SJSA1 (cell line): ENCODE data around the gene ANKRD9. TPM values are rescaled to one million over a fixed set of nuclear protein-coding genes. Genes with fewer than 3 reads are reported as not detected.
A peak's percentile ranks its signal among the peaks of the same experiment; 100 is the strongest.

Experiments
- DNase-seq, 2 experiments: peaks; one replicate each; pipeline ENCODE4 v3.0.0-alpha.2; 2015 to 2020; ENCODE audit warnings: low spot score in 2 of 2, low read depth in 1 of 2
- H3K27ac ChIP-seq: fragments of 250-450 bp; sonication (Bioruptor Pico); 2 replicates; pipeline ENCODE4 v1.5.1; 2020; ENCODE audit warnings: mild to moderate bottlenecking, moderate library complexity
- H3K27me3 ChIP-seq: fragments of 250-450 bp; sonication (Bioruptor Pico); replicated peaks from 2 replicates; pipeline ENCODE4 v1.5.1; 2020; ENCODE audit warnings: mild to moderate bottlenecking, moderate library complexity
- H3K36me3 ChIP-seq: fragments of 250-450 bp; sonication (Bioruptor Pico); 2 replicates; pipeline ENCODE4 v1.5.1; 2020; ENCODE audit warnings: mild to moderate bottlenecking
- H3K4me1 ChIP-seq: fragments of 250-450 bp; sonication (Bioruptor Pico); replicated peaks from 2 replicates; pipeline ENCODE4 v1.6.1; 2021; ENCODE audit warnings: mild to moderate bottlenecking
- H3K4me3 ChIP-seq: fragments of 250-450 bp; sonication (Bioruptor Pico); 2 replicates; pipeline ENCODE4 v1.5.1; 2020; ENCODE audit warnings: mild to moderate bottlenecking
- H3K9me3 ChIP-seq: fragments of 250-450 bp; sonication (Bioruptor Pico); replicated peaks from 2 replicates; pipeline ENCODE4 v1.5.1; 2020; ENCODE audit warnings: mild to moderate bottlenecking
- total RNA-seq: library from RNA; depleted of rRNA; stranded (reverse); fragments of >200 nt; shearing (Covaris generic); gene quantifications from 2 replicates; pipeline ENCODE4 v1.2.3, GENCODE V29; 2014

Gene ANKRD9
- total RNA-seq, 1 experiment from 2014 or later = 28.7 TPM

DNA sequence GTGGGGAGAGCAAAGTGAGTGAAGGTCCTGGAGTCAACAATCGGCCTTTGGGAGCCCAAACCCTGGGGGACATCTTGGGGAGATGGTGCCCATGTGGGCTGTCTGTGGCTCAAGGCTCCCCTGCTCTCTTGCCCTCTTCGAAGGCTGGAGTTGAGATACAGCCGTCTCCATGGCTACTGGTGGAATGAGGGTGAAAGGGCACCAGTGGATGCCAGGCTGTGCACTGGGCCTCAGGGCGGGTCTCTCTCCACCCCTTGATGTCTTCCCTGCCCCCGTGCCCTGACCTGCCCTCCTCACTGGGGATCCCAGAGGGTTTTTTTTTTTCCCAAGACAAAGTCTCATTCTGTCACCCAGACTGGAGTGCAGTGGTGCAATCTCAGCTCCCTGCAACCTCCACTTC lies 2.0 kb upstream of the ANKRD9 start:
- no peak overlapping the region for H3K4me3 ChIP-seq
- H3K27ac ChIP-seq = no peak overlapping the region
- H3K9me3 ChIP-seq = peaks cover 4% of the 10 kb centered on the region; the same call in 1 of the 2 replicates
- H3K36me3 ChIP-seq = peaks cover 10% of the 10 kb centered on the region
- no peak for DNase-seq
- H3K4me1 ChIP-seq = peaks cover 18% of the 10 kb centered on the region
- no peaks in the 10 kb centered on the region for H3K27me3 ChIP-seq

DNA sequence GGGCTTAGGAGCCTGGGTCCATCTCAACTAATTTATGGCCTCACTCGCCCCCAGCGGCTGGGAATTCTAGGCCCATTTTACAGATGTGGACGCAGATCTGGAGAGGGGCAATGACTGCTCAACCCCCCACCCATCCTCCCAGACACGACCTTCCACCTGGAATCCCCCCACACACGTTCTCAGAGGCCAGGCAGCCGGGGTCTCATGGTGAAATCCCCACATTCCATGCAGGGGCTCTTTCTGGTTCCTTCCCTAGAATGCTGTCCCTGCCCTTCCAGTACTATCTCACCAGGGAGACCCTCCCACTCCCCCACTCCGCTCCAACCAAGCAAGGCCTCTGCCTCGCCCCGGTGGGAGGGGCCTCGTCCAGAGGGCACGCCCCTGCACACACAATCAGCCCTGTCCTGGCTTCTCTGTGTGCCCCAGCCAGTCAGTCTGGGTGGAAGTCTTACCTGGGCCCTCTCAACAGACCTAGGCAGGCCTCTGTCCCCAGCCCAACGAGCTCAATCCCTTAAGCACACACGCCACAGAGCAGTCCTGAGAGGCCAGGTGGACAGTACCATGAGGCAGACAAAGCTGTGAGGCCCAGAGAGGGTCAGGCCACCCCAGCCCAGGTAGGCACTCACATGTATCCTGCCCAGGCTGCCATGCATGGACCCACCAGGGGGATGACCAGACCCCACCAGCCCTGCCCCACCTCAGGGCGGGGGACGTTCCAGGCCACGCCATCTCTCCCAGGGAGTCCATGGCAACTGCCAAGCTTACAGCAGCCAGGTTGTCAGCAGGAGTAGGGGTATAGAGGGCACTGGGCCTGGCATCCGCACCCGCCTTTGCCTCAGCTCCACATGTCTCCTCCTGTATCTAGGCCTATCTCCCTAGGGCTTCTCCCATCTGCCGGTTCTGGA lies 1.3 kb upstream of the ANKRD9 start:
- H3K9me3 ChIP-seq = peaks cover 3% of the 10 kb centered on the region; the same call in 1 of the 2 replicates
- no peaks in the 10 kb centered on the region for H3K27me3 ChIP-seq
- DNase-seq = no peak
- peaks cover 15% of the 10 kb centered on the region for H3K36me3 ChIP-seq
- H3K4me1 ChIP-seq = peaks cover 15% of the 10 kb centered on the region
- no peak overlapping the region for H3K27ac ChIP-seq
- H3K4me3 ChIP-seq = peak overlapping the region; percentile 47

- Histone ChIP-seq H3K4me3 (peak overlapping the region; percentile 77), H3K9me3 (peaks cover 3% of the 10 kb centered on the region; the same call in 1 of the 2 replicates), H3K4me1 (peaks cover 15% of the 10 kb centered on the region), H3K36me3 (peaks cover 15% of the 10 kb centered on the region), H3K27ac (peak overlapping the region; percentile 48), H3K27me3 (no peaks in the 10 kb centered on the region)
- peak in 1 of 2 experiments; percentile 43 for DNase-seq
These were observed 516 bp downstream of the ANKRD9 start for GRCh38 chr14:102508774-102509745.

DNA sequence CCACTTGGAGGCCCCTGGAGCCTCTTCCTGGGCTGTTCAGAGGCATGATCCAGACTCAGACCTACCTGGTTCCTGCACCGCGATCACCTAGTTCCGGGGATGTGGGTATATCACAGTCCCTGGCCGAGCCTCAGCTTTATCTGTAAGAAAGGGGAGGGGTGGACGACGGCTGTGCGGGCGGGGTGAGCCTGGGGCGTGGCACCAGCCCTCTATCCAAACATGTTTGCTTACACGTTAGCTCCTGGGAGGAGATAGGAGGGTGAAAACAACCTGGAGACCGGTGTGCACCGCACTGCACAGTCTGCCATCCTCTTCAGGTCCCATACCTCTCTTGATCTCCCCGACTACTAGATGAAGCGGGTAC lies 1.2 kb downstream of the ANKRD9 start:
- no peak for DNase-seq
- Histone ChIP-seq H3K9me3 (peaks cover 3% of the 10 kb centered on the region; the same call in 1 of the 2 replicates), H3K27me3 (no peaks in the 10 kb centered on the region), H3K4me1 (peaks cover 15% of the 10 kb centered on the region), H3K36me3 (peaks cover 15% of the 10 kb centered on the region), H3K4me3 (peak overlapping the region; percentile 77), H3K27ac (no peak overlapping the region; the same call in 1 of the 2 replicates)

DNA sequence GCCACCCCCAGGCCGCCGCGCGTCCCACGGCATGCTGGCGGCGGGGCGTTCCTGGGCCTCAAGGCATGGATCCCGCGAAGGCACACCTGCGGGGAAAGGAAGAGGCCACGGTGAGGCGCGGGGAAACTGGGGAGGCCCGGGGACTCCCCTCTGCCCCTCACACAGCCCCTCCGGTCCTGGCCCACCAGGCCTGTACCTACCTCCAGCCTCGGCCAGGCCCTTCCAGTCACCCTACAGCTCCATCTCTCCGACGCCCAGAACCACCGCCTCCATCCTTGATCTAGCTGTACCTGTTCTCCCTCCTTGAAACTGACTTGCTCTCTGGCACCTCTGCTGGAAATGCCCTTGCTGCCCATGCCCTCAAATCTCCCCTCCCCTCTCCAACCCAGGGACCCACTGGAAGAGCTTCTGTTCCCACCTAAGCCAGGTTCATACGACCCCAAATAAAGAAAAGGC lies 1.7 kb downstream of the ANKRD9 start:
- H3K9me3 ChIP-seq = peaks cover 3% of the 10 kb centered on the region; the same call in 1 of the 2 replicates
- H3K27ac ChIP-seq = no peak overlapping the region
- H3K4me1 ChIP-seq = peaks cover 15% of the 10 kb centered on the region
- peaks cover 15% of the 10 kb centered on the region for H3K36me3 ChIP-seq
- DNase-seq = no peak
- H3K4me3 ChIP-seq = no peak overlapping the region
- no peaks in the 10 kb centered on the region for H3K27me3 ChIP-seq

GRCh38 chr14:102507081-102507856 lies 2.3 kb downstream of the ANKRD9 start:
- H3K4me3 ChIP-seq = no peak overlapping the region
- no peak overlapping the region for H3K27ac ChIP-seq
- no peaks in the 10 kb centered on the region for H3K27me3 ChIP-seq
- peaks cover 3% of the 10 kb centered on the region; the same call in 1 of the 2 replicates for H3K9me3 ChIP-seq
- H3K36me3 ChIP-seq = peaks cover 15% of the 10 kb centered on the region
- no peak for DNase-seq
- peaks cover 15% of the 10 kb centered on the region for H3K4me1 ChIP-seq

DNA sequence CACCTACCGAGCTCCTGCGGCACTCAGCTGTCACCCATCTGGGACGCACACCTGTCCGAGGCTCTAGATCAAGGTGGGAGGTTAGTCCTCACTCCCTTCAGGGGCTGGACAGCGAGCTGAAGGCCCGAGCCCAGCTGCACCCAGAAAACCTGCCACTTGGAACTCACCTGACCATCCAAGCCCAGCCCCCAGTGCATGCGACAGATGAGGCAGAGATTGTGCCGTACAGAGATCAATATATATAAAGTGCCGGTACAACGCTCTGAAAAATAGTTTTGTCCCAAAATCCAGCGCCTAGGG lies 3.0 kb downstream of the ANKRD9 start:
- Histone ChIP-seq H3K4me3 (no peak overlapping the region), H3K27ac (no peak overlapping the region), H3K9me3 (peaks cover 3% of the 10 kb centered on the region; the same call in 1 of the 2 replicates), H3K27me3 (no peaks in the 10 kb centered on the region), H3K4me1 (peaks cover 15% of the 10 kb centered on the region), H3K36me3 (peaks cover 15% of the 10 kb centered on the region)
- no peak for DNase-seq

DNA sequence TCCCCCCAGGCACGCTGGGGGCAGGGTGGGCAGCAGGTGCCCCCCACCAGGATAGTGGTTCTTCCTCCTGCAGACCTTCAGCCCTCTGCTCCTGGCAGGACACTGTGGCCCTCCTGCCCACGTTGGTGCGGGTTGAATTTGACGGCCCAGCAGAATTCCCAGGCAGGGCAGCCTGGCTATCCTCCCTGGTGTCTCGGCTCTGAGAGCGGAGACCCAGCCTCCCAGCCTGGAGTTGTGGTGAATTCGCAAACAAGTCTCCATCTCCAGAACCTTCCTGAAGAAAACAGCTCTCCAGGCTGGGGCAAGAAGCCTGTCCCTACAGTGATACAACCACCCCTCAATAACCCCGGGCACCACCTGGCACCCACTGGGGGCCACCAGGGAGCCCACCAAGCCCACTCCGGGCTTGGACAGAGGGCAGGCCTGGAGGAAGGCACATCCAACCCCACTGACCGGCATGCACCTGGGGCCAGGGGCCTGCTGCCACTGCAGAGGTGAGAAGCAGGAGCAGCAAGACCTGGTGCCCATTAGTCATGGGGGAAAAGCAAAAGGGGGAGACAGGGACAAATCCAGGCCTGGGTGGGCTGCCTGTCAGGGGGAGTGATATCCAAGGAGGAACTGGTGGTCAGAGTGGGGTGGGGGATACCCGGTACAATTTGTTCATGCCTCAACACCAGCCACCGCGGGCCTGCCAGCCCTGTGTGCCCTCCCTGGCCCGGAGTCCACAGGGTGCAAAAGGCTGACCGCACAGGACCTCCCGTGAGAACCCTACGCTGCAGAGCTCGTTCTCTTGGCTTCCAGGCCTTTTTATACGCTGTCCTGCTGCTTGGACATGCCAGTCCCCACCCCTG lies 3.6 kb downstream of the ANKRD9 start:
- H3K27me3 ChIP-seq = no peaks in the 10 kb centered on the region
- H3K4me1 ChIP-seq = peaks cover 15% of the 10 kb centered on the region
- H3K9me3 ChIP-seq = peaks cover 3% of the 10 kb centered on the region; the same call in 1 of the 2 replicates
- H3K4me3 ChIP-seq = no peak overlapping the region
- DNase-seq = no peak
- no peak overlapping the region for H3K27ac ChIP-seq
- H3K36me3 ChIP-seq = peaks cover 15% of the 10 kb centered on the region

DNA sequence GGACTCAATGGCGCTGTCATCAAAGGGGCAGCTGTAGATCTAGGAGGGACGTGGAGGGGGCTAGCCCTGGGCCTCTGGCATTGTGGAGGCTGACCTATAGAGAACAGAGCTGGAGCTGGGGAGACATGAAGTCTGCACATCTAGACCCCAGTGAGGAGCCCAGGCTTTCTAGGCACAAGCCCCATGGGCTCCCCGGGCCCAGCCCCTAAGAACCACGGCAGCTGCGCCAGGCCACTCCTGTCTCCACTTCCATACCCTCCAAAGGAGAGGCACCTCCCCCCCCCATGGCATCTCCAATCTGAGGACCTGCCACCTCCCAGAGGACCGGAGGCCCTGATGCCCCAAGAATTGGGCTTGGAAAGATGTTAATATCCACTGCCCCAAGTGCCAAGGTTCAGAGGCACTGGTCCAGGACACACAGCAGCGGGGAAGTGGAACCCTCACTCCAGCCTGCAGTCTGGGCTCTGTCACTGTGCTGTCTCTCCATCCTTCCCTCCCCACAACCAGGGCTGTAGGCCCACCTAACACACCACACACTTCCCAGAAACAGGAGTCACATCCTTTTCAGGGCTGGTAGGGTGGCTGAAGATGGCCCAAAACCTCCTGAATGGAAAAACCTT lies 4.5 kb downstream of the ANKRD9 start:
- Histone ChIP-seq H3K9me3 (peaks cover 3% of the 10 kb centered on the region; the same call in 1 of the 2 replicates), H3K36me3 (peaks cover 15% of the 10 kb centered on the region), H3K4me1 (peaks cover 14% of the 10 kb centered on the region), H3K27me3 (no peaks in the 10 kb centered on the region), H3K27ac (no peak overlapping the region), H3K4me3 (no peak overlapping the region)
- DNase-seq = no peak

GRCh38 chr14:102504328-102504999 lies 5.1 kb downstream of the ANKRD9 start:
- Histone ChIP-seq H3K27me3 (no peaks in the 10 kb centered on the region), H3K9me3 (peaks cover 3% of the 10 kb centered on the region; the same call in 1 of the 2 replicates), H3K4me3 (no peak overlapping the region), H3K27ac (no peak overlapping the region), H3K36me3 (peaks cover 15% of the 10 kb centered on the region), H3K4me1 (peaks cover 12% of the 10 kb centered on the region)
- no peak for DNase-seq

DNA sequence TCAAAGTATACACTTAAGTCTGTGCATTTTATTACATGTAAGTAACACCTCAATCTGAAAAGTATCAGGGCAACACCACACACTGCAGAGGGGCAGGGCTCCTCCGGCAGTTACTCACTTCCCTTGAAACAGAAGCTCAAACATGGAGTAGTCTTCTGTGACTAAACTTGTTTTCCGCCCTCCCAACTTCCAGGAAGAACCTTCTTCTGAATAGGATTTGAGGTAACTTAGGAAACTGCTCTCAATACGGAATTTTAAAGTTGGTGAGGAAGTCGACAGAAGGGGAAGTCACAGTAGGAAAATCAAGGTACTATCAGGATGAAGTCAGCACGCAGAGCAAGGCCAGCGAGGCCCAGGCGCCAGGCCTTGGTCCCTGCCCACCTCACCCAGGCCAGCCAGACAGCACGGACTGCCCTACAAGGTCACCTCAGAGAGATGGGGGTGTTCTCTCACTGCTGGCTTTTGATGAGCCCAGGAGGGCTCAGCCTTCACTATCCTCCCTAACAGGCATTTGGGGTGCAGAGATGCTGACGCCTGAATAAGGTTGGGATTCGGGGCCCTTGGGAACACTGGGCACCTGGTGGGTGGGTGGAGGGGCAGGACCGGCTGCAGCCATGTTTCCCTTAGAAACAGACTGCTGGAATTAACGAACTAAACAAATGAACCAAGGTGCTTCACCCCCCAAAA lies 5.8 kb downstream of the ANKRD9 start:
- Histone ChIP-seq H3K27ac (no peak overlapping the region), H3K9me3 (no peaks in the 10 kb centered on the region), H3K4me1 (peaks cover 8% of the 10 kb centered on the region), H3K36me3 (peaks cover 15% of the 10 kb centered on the region), H3K4me3 (no peak overlapping the region), H3K27me3 (no peaks in the 10 kb centered on the region)
- DNase-seq = no peak
